GM12878 (cell line): ENCODE results near the gene CLK2. TPM values are rescaled to one million over a fixed set of nuclear protein-coding genes. Genes with fewer than 3 reads are reported as not detected.
"Not testable (repeated sequence)": the region's sequence is repeated elsewhere in the genome, so short reads cannot be mapped to it uniquely, and the experiment has no call there.

Source experiments
- ATAC-seq: fragments of 200-7000 bp; cut with Tn5 transposase; 3 replicates; pipeline ENCODE4 v1.9.1; 2020; ENCODE audit warnings: mild to moderate bottlenecking, moderate library complexity
- BruUV-seq: library from RNA; stranded (reverse); fragments of 400-500 nt; replicated peaks from 2 replicates; lab custom pipeline; 2021; lab: Mats Ljungman, UMichigan
- CTCF ChIA-PET: fragments of 300-600 bp; sonication (Branson Sonifier 250); formaldehyde crosslinking; extraction: SDS; loops from one replicate; lab custom pipeline; 2021; ENCODE audit warnings: inconsistent platforms; lab: Yijun Ruan, JAX
- POLR2A ChIA-PET: fragments of 350-600 bp; formaldehyde crosslinking; extraction: SDS; loops from one replicate; lab custom pipeline; 2021; ENCODE audit warnings: inconsistent platforms; lab: Charles Lee
- RAD21 ChIA-PET: fragments of 300-600 bp; sonication (Branson Sonifier 250); formaldehyde crosslinking; loops from one replicate; lab custom pipeline; 2023; ENCODE audit warnings: antibody characterized with exemption; ENCODE audit not compliant: unreplicated experiment; lab: Charles Lee
- SMC1A ChIA-PET: fragments of 300-600 bp; sonication (Branson Sonifier 250); formaldehyde crosslinking; loops from one replicate; lab custom pipeline; 2023; ENCODE audit not compliant: unreplicated experiment, uncharacterized antibody; lab: Charles Lee
- DNase-seq: peaks from one replicate; pipeline ENCODE4 v3.0.0-alpha.2; 2011; ENCODE audit warnings: low read depth, low spot score
- FAIRE-seq: peaks from 3 replicates; lab custom pipeline; 2011; peaks lifted over from hg19 to GRCh38; lab: Jason Lieb, UNC
- H2AFZ ChIP-seq: 2 replicates; pipeline ENCODE4 v1.6.0; 2011; ENCODE audit warnings: low read depth, low read length, control low read depth; ENCODE audit not compliant: control insufficient read depth
- H3K27ac ChIP-seq: 2 replicates; pipeline ENCODE4 v1.5.1; 2011; ENCODE audit warnings: control low read depth; ENCODE audit not compliant: control insufficient read depth, insufficient read depth
- H3K27me3 ChIP-seq, 2 experiments: replicated peaks in 1 of 2; 2 replicates each; pipeline versions ENCODE4 v1.6.0 to v1.6.1; 2011; ENCODE audit warnings: low read length in 1 of 2; ENCODE audit not compliant: control insufficient read depth in 2 of 2, insufficient read depth in 2 of 2
- H3K36me3 ChIP-seq, 2 experiments: 2 replicates each; pipeline ENCODE4 v1.5.1; 2011; ENCODE audit warnings: low read length in 1 of 2; ENCODE audit not compliant: control insufficient read depth in 2 of 2, insufficient read depth in 2 of 2
- H3K4me1 ChIP-seq: 2 replicates; pipeline ENCODE4 v1.6.1; 2011; ENCODE audit warnings: mild to moderate bottlenecking, low read length, moderate library complexity, mixed read lengths; ENCODE audit not compliant: control insufficient read depth, insufficient read depth
- H3K4me2 ChIP-seq: 2 replicates; pipeline ENCODE4 v1.6.0; 2011; ENCODE audit warnings: control low read depth; ENCODE audit not compliant: control insufficient read depth, insufficient read depth
- H3K4me3 ChIP-seq: fragments of 200-600 bp; sonication (generic); 2 replicates; pipeline ENCODE4 v1.5.1; 2016
- H3K79me2 ChIP-seq: 2 replicates; pipeline ENCODE4 v1.6.0; 2011; ENCODE audit warnings: low read length; ENCODE audit not compliant: control insufficient read depth, insufficient read depth
- H3K9ac ChIP-seq: 2 replicates; pipeline ENCODE4 v1.8.0; 2011; ENCODE audit warnings: low read length, control low read depth, mixed read lengths; ENCODE audit not compliant: control insufficient read depth, insufficient read depth
- H3K9me3 ChIP-seq: replicated peaks from 3 replicates; pipeline ENCODE4 v1.5.1; 2011; ENCODE audit warnings: mild to moderate bottlenecking, low read length; ENCODE audit not compliant: control insufficient read depth, insufficient read depth
- H4K20me1 ChIP-seq: 2 replicates; pipeline ENCODE4 v1.6.0; 2011; ENCODE audit not compliant: control insufficient read depth, insufficient read depth
- RUNX3 ChIP-seq: IDR thresholded peaks from 2 replicates; pipeline ENCODE4 v1.6.1; 2012; ENCODE audit warnings: low read length, inconsistent platforms
- WGBS: methylation state at CpG from one replicate; pipeline ENCODE4 v1.1.6; 2016; ENCODE audit warnings: low lambda C conversion rate; ENCODE audit not compliant: insufficient replicate concordance, insufficient coverage; ENCODE audit errors: missing lambda C conversion rate; 5-methylcytosine and 5-hydroxymethylcytosine counted together
- in situ Hi-C: fragments of 300-500 bp; cut with MboI; formaldehyde crosslinking; loops from 9 replicates; pipeline ENCODE4 v1.14.3; 2018; ENCODE audit warnings: mixed read lengths
- intact Hi-C: fragments of 100-400 bp; cut with micrococcal nuclease; formaldehyde crosslinking; loops from one replicate; pipeline ENCODE4 v1.14.2; 2022; ENCODE audit not compliant: unreplicated experiment
- polyA plus RNA-seq, 11 experiments: library from polyadenylated mRNA; depleted of rRNA in 4 of 11; unstranded in 6 of 11; stranded (reverse) in 5 of 11; fragments of >200 nt; fragmentation: Nextera tagmentation in 4 of 11; fragmentation: Illumina TruSeq in 1 of 11; extraction: Ambion mirVana in 4 of 11; extraction: Trizol in 1 of 11; gene quantifications; 1 replicate in 1 of 11; 2 replicates in 10 of 11; pipeline versions ENCODE4 v1.2.1 to v1.2.3, GENCODE V29; 2011 to 2016; ENCODE audit warnings: inconsistent platforms in 2 of 11, missing spikeins in 2 of 11, low read depth in 1 of 11
- total RNA-seq, 4 experiments: library from RNA; depleted of rRNA in 3 of 4; stranded (reverse); fragments of >200 nt in 3 of 4; fragmentation: Illumina TruSeq in 1 of 4; extraction: Trizol in 1 of 4; gene quantifications; 2 replicates each; pipeline versions ENCODE4 v1.2.1 to v1.2.3, GENCODE V29; 2013 to 2021
- TF ChIP-seq, protein P1 (sequence below): IDR thresholded peaks from 2 replicates; pipeline ENCODE4 v1.6.1; 2011; ENCODE audit warnings: mild to moderate bottlenecking, low read depth, low read length, moderate library complexity; ENCODE audit not compliant: insufficient replicate concordance
- TF ChIP-seq, protein P2 (sequence below): fragments of 450-650 bp; IDR thresholded peaks from 2 replicates; pipeline ENCODE4 v1.6.1; 2017; ENCODE audit warnings: mild to moderate bottlenecking

CLK2 gene
- total and polyA plus RNA-seq, 10 of the 15 experiments (the other 5 are each of a cell fraction or from before 2014, with no cell fraction given), result 11.1 to 83.7 (median 36.7) TPM

- TF ChIP-seq, protein P1, sequence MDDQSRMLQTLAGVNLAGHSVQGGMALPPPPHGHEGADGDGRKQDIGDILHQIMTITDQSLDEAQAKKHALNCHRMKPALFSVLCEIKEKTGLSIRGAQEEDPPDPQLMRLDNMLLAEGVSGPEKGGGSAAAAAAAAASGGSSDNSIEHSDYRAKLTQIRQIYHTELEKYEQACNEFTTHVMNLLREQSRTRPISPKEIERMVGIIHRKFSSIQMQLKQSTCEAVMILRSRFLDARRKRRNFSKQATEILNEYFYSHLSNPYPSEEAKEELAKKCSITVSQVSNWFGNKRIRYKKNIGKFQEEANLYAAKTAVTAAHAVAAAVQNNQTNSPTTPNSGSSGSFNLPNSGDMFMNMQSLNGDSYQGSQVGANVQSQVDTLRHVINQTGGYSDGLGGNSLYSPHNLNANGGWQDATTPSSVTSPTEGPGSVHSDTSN, result no peak
- TF ChIP-seq RUNX3, result no peak
- TF ChIP-seq, protein P2, sequence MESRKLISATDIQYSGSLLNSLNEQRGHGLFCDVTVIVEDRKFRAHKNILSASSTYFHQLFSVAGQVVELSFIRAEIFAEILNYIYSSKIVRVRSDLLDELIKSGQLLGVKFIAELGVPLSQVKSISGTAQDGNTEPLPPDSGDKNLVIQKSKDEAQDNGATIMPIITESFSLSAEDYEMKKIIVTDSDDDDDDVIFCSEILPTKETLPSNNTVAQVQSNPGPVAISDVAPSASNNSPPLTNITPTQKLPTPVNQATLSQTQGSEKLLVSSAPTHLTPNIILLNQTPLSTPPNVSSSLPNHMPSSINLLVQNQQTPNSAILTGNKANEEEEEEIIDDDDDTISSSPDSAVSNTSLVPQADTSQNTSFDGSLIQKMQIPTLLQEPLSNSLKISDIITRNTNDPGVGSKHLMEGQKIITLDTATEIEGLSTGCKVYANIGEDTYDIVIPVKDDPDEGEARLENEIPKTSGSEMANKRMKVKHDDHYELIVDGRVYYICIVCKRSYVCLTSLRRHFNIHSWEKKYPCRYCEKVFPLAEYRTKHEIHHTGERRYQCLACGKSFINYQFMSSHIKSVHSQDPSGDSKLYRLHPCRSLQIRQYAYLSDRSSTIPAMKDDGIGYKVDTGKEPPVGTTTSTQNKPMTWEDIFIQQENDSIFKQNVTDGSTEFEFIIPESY, result no peak
Measured at GRCh38 chr1:155293086-155293749, 19.9 kb upstream of the CLK2 start (continued).

DNA sequence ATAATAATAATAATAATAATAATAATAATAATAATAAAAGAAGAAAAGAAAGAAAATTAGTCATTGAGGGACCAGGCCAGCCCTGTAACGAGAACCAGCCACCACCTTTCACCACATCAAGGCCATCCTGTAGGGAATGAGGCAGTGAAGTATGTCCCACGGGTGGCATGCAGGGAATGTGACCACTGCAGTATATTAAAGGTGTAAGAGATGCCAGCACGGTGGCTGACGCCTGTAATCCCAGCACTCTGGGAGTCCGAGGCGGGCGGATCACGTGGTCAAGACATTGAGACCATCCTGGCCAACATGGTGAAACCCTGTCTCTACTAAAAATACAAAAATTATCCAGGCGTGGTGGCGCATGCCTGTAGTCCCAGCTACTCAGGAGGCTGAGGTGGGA is 17.7 kb upstream of the CLK2 start:
- intact Hi-C loops, H3K4me2 ChIP-seq, H2AFZ ChIP-seq, CTCF ChIA-PET, H4K20me1 ChIP-seq, SMC1A ChIA-PET, FAIRE-seq, H3K4me3 ChIP-seq, DNase-seq, in situ Hi-C loops, H3K36me3 ChIP-seq, H3K79me2 ChIP-seq, H3K9me3 ChIP-seq, H3K27ac ChIP-seq, H3K9ac ChIP-seq, ATAC-seq, BruUV-seq, H3K4me1 ChIP-seq, H3K27me3 ChIP-seq: not testable (repeated sequence)
- 64% methylated on average over 10 of the region's 10 CpGs for whole genome bisulfite sequencing
- POLR2A ChIA-PET, result interaction anchor here (0.5 to 1.9 kb wide), 2 partner anchors 9 to 11 kb away, joined by 3 to 4 read pairs; no protein-coding TSS in a partner anchor
- RAD21 ChIA-PET, result interaction anchor here (0.7 kb wide), 1 partner anchor 175 kb away, joined by 3 read pairs; no protein-coding TSS in a partner anchor
